ENCODE measurements around the gene CEBPB. TPM values are rescaled to one million over a fixed set of nuclear protein-coding genes. Genes with fewer than 3 reads are reported as not detected.
A peak's percentile ranks its signal among the peaks of the same experiment; 100 is the strongest.

Gene CEBPB
- total RNA-seq, 1 donor from 2014 or later, result 264 TPM

DNA sequence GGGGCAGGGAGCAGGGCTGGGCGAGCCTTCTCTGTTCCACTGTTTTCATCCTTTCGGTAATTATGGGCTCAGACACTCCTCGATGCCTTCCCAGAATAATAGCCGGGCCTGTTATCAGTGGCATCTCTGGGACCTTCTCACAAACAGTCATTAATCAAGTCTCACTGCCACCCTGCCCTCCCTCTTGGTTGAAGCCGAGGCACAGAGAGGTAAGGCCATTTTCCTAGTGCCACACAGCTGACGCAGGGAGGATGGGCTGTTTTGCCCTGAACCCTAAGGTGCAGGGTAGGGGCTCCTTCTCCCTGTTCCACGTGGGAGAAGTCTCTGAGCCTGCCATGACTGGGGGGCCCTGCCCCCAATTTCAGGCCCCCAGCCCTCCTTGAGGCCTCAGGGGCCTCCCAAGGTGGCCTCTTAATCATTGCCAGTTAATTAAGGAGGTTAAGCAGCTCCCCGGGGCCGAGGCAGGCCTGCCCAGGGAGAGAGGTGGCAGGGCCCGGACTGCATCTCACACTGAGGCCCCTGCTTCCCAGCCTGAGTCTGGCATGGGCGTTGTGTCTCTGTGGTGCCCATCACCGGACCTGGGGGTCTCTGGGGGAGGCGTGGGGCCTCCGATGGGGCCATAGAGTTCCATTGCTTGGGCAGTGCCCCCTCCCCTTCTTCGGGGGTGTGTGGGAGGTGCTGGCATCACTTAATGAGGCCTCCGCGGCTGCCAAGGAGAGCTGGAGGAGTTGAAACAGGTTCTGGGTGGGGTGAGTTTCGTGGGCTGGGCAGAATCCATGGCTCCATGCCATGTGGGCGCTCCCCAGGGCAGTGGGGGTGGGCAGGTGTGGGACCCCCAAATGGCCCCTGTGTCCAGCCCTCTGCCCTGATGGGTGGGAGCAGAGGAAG, 42.9 kb downstream of the CEBPB start:
- Histone ChIP-seq H3K4me3 (no peak overlapping the region), H3K27me3 (no peaks in the 10 kb centered on the region), H3K36me3 (no peaks in the 10 kb centered on the region), H3K27ac (peak overlapping the region; percentile 57), H3K4me1 (peaks cover 13% of the 10 kb centered on the region), H3K9me3 (no peaks in the 10 kb centered on the region)
- intact Hi-C loops (cut with DNase I), result no loop called here
- DNase-seq (ENCODE audit: extremely low spot score in 2 of 2), result no peak
- no peak for TF ChIP-seq POLR2A (IDR thresholded peaks at IDR 0.05)
- TF ChIP-seq CTCF (IDR thresholded peaks at IDR 0.05), result no peak
- no peak for TF ChIP-seq POLR2AphosphoS5 (IDR thresholded peaks at IDR 0.05; ENCODE audit: insufficient read depth in 1 of 2, low read depth in 1 of 2)

- Histone ChIP-seq H3K27ac (peak overlapping the region; percentile 57), H3K36me3 (no peaks in the 10 kb centered on the region), H3K27me3 (no peaks in the 10 kb centered on the region), H3K9me3 (no peaks in the 10 kb centered on the region), H3K4me3 (no peak overlapping the region), H3K4me1 (peaks cover 13% of the 10 kb centered on the region)
- TF ChIP-seq POLR2AphosphoS5 (IDR thresholded peaks at IDR 0.05; ENCODE audit: insufficient read depth in 1 of 2, low read depth in 1 of 2) (no peak), CTCF (IDR thresholded peaks at IDR 0.05) (no peak), POLR2A (IDR thresholded peaks at IDR 0.05) (no peak)
- intact Hi-C loops (cut with DNase I), result no loop called here
- no peak for DNase-seq (ENCODE audit: extremely low spot score in 2 of 2)
These were observed 43.7 kb downstream of the CEBPB start for GRCh38 chr20:50234288-50234687.

DNA sequence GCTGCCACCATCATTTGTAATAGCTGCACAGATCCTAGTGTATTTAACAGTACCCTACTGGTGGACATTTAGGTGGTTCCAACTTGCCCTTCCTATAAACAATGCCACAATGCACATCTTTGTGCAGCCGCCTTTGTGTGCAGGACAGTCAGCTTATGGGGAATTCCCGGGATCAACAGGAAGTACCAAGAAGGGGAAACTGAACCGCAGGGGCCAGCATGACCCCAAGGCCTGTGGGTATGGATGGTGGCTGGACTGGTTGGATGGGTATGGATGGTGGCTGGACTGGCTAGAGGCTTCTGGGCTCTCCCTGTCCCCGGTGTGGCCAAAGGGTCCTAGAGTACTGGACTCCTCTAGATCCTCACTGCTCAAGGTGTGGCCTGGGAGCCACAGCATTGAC, 46.7 kb downstream of the CEBPB start:
- intact Hi-C loops (cut with DNase I), result no loop called here
- Histone ChIP-seq H3K4me1 (peaks cover 13% of the 10 kb centered on the region), H3K27ac (no peak overlapping the region), H3K27me3 (no peaks in the 10 kb centered on the region), H3K9me3 (no peaks in the 10 kb centered on the region), H3K36me3 (no peaks in the 10 kb centered on the region), H3K4me3 (no peak overlapping the region)
- no peak for TF ChIP-seq CTCF (IDR thresholded peaks at IDR 0.05)
- no peak for TF ChIP-seq POLR2AphosphoS5 (IDR thresholded peaks at IDR 0.05; ENCODE audit: insufficient read depth in 1 of 2, low read depth in 1 of 2)
- no peak for TF ChIP-seq POLR2A (IDR thresholded peaks at IDR 0.05)
- DNase-seq (ENCODE audit: extremely low spot score in 2 of 2), result no peak

DNA sequence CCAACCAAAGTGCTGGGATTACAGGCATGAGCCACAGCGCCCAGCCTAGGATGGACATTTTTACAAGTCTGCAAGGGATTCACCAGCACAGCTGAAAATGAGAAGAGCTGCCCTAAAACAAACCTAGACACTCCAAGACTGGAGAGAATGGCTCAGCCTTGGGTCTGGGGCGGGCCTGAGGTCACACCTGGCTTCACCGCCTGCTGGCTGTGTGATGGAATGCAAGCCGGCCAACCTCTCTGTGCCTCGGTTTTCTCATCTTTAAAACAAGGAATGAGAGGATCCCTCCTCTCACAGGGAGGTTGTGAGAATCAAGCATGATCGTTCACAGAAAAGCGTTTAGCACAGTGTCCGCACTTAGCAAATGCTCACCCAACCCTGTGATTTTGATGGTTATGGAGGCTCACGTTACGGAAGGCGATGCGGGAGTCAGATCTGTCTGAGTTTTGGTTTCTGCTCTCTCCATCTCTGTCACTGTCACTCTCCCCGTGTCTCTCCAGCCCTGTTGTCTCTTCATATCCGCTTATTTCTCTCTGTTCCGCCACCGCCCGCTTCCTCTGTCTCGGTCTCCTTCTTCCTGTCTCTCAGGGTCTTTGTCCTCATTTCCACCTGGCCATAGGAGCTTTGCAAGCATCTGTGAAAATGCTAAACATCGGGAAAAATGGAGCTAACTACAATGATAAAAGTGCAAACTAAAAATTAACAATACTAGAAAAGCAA, 47.6 kb downstream of the CEBPB start:
- intact Hi-C loops (cut with DNase I), result no loop called here
- no peaks in the 10 kb centered on the region for H3K9me3 ChIP-seq
- no peak overlapping the region for H3K4me3 ChIP-seq
- H3K27ac ChIP-seq, result no peak overlapping the region
- no peaks in the 10 kb centered on the region for H3K36me3 ChIP-seq
- no peak for DNase-seq (ENCODE audit: extremely low spot score in 2 of 2)
- no peaks in the 10 kb centered on the region for H3K27me3 ChIP-seq
- peaks cover 16% of the 10 kb centered on the region for H3K4me1 ChIP-seq
- TF ChIP-seq POLR2A (IDR thresholded peaks at IDR 0.05), result no peak
- no peak for TF ChIP-seq POLR2AphosphoS5 (IDR thresholded peaks at IDR 0.05; ENCODE audit: insufficient read depth in 1 of 2, low read depth in 1 of 2)
- TF ChIP-seq CTCF (IDR thresholded peaks at IDR 0.05), result no peak

Measured in vagina (tissue), 2 donors.